ENCODE results near the gene ARPC2. TPM values are rescaled to one million over a fixed set of nuclear protein-coding genes. Genes with fewer than 3 reads are reported as not detected.
A peak's percentile ranks its signal among the peaks of the same experiment; 100 is the strongest.

ARPC2 gene
- total RNA-seq, 4 donors from 2014 or later: 65.5 to 343 (median 275) TPM

- peaks cover 0 to 68% (median 30%) of the 10 kb centered on the region in 4 donors for H3K36me3 ChIP-seq
- TF ChIP-seq POLR2A (IDR thresholded peaks at IDR 0.05): no peak
- no peak for TF ChIP-seq EP300 (IDR thresholded peaks at IDR 0.05; ENCODE audit: low read depth)
- TF ChIP-seq, protein P1, sequence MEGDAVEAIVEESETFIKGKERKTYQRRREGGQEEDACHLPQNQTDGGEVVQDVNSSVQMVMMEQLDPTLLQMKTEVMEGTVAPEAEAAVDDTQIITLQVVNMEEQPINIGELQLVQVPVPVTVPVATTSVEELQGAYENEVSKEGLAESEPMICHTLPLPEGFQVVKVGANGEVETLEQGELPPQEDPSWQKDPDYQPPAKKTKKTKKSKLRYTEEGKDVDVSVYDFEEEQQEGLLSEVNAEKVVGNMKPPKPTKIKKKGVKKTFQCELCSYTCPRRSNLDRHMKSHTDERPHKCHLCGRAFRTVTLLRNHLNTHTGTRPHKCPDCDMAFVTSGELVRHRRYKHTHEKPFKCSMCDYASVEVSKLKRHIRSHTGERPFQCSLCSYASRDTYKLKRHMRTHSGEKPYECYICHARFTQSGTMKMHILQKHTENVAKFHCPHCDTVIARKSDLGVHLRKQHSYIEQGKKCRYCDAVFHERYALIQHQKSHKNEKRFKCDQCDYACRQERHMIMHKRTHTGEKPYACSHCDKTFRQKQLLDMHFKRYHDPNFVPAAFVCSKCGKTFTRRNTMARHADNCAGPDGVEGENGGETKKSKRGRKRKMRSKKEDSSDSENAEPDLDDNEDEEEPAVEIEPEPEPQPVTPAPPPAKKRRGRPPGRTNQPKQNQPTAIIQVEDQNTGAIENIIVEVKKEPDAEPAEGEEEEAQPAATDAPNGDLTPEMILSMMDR (IDR thresholded peaks at IDR 0.05): no peak
- TF ChIP-seq POLR2AphosphoS5 (IDR thresholded peaks at IDR 0.05): no peak
- intact Hi-C loops (cut with DNase I; ENCODE audit: low total_unique reads) (no loop called here), in situ Hi-C loops (cut with MboI; ENCODE audit: low pct_ligation_motif_present in 1 of 4, low pct_unique_long_range_greater_than_20kb in 1 of 4, low sequenced_read_pairs in 3 of 4) (loop anchor here in 2 of 4 donors (25.0 kb wide), 1 partner anchor 109 kb away; the partner anchor contains the start of genes CTDSP1 (in 2 of the 2) and SLC11A1 (in 2 of the 2))
- H3K27me3 ChIP-seq: no peaks in the 10 kb centered on the region
- no peak overlapping the region for H3K4me3 ChIP-seq
- no peaks in the 10 kb centered on the region for H3K9me3 ChIP-seq
- peaks cover 17 to 42% (median 34%) of the 10 kb centered on the region in 4 donors for H3K4me1 ChIP-seq
- H3K27ac ChIP-seq: no peak overlapping the region
- 80 to 82% methylated on average over 2 to 11 of the region's 16 CpGs for WGBS, 2 donors (ENCODE audit: low coverage in 1 of 2)
- DNase-seq: no peak
Measured at GRCh38 chr2:218278531-218279360, 61.8 kb downstream of the ARPC2 start.

GRCh38 chr2:218280260-218280870 lies 63.4 kb downstream of the ARPC2 start:
- Histone ChIP-seq H3K27me3 (no peaks in the 10 kb centered on the region), H3K4me1 (peaks cover 29 to 43% (median 40%) of the 10 kb centered on the region in 4 donors), H3K36me3 (peaks cover 0 to 61% (median 23%) of the 10 kb centered on the region in 4 donors), H3K27ac (no peak overlapping the region), H3K4me3 (no peak overlapping the region), H3K9me3 (no peaks in the 10 kb centered on the region)
- intact Hi-C loops (cut with DNase I; ENCODE audit: low total_unique reads): no loop called here
- TF ChIP-seq, protein P1 (IDR thresholded peaks at IDR 0.05): no peak
- TF ChIP-seq POLR2A (IDR thresholded peaks at IDR 0.05): no peak
- no peak for TF ChIP-seq EP300 (IDR thresholded peaks at IDR 0.05; ENCODE audit: low read depth)
- TF ChIP-seq POLR2AphosphoS5 (IDR thresholded peaks at IDR 0.05): no peak
- in situ Hi-C loops (cut with MboI; ENCODE audit: low pct_ligation_motif_present in 1 of 4, low pct_unique_long_range_greater_than_20kb in 1 of 4, low sequenced_read_pairs in 3 of 4): loop anchor here in 2 of 4 donors (25.0 kb wide), 1 partner anchor 107 kb away; the partner anchor contains the start of genes CTDSP1 (in 2 of the 2) and SLC11A1 (in 2 of the 2)
- DNase-seq: no peak
- WGBS, 2 donors (ENCODE audit: low coverage in 1 of 2): 93 to 100% methylated on average over 8 to 14 of the region's 14 CpGs

- Histone ChIP-seq H3K27me3 (no peaks in the 10 kb centered on the region), H3K4me3 (no peak overlapping the region), H3K4me1 (peaks cover 40 to 54% (median 51%) of the 10 kb centered on the region in 4 donors), H3K36me3 (peaks cover 0 to 50% (median 19%) of the 10 kb centered on the region in 4 donors), H3K9me3 (no peaks in the 10 kb centered on the region), H3K27ac (peak overlapping the region; percentile 96 to 98 (median 98))
- in situ Hi-C loops (cut with MboI; ENCODE audit: low pct_ligation_motif_present in 1 of 4, low pct_unique_long_range_greater_than_20kb in 1 of 4, low sequenced_read_pairs in 3 of 4): loop anchor here in 2 of 4 donors (25.0 kb wide), 1 partner anchor 106 kb away; the partner anchor contains the start of genes CTDSP1 (in 2 of the 2) and SLC11A1 (in 2 of the 2)
- WGBS, 2 donors (ENCODE audit: low coverage in 1 of 2): 83% methylated on average over 2 to 3 of the region's 3 CpGs
- intact Hi-C loops (cut with DNase I; ENCODE audit: low total_unique reads): no loop called here
- TF ChIP-seq POLR2AphosphoS5 (IDR thresholded peaks at IDR 0.05): no peak
- TF ChIP-seq, protein P1 (IDR thresholded peaks at IDR 0.05): no peak
- no peak for TF ChIP-seq EP300 (IDR thresholded peaks at IDR 0.05; ENCODE audit: low read depth)
- TF ChIP-seq POLR2A (IDR thresholded peaks at IDR 0.05): no peak
- no peak for DNase-seq
Measured at GRCh38 chr2:218281449-218281848, 64.5 kb downstream of the ARPC2 start.

Data from transverse colon (tissue), 4 donors.